Natural killer cell (primary cell): ENCODE measurements around the gene FAM161B. TPM values are rescaled to one million over a fixed set of nuclear protein-coding genes. Genes with fewer than 3 reads are reported as not detected.
"Not testable (repeated sequence)": the region's sequence is repeated elsewhere in the genome, so short reads cannot be mapped to it uniquely, and the experiment has no call there.

ENCODE experiments used
- ATAC-seq, 3 donors: fragments of 150-1000 bp in 2 of 3; fragments of 200-7000 bp in 1 of 3; cut with Tn5 transposase; 1 replicate in 1 of 3; 2 replicates in 2 of 3; pipeline ENCODE4 v1.10.0; 2021; ENCODE audit warnings: mild to moderate bottlenecking in 2 of 3, moderate library complexity in 2 of 3
- DNase-seq, 2 donors: peaks; one replicate each; pipeline versions ENCODE4 v3.0.0 to v3.0.0-alpha.2; 2013 to 2021; ENCODE audit warnings: mixed read lengths in 1 of 2
- H3K27ac ChIP-seq: one replicate; pipeline ENCODE4 v1.5.1; 2013; ENCODE audit warnings: mild to moderate bottlenecking, low read length
- H3K27me3 ChIP-seq: one replicate; pipeline ENCODE4 v1.6.1; 2013; ENCODE audit warnings: low read length; ENCODE audit not compliant: control insufficient read depth, insufficient read depth
- H3K36me3 ChIP-seq: one replicate; pipeline ENCODE4 v1.6.1; 2013; ENCODE audit warnings: low read length; ENCODE audit not compliant: control insufficient read depth, insufficient read depth
- H3K4me1 ChIP-seq: one replicate; pipeline ENCODE4 v1.6.1; 2013; ENCODE audit warnings: low read length; ENCODE audit not compliant: control insufficient read depth, insufficient read depth
- H3K4me3 ChIP-seq: one replicate; pipeline ENCODE4 v1.5.1; 2013; ENCODE audit warnings: low read length
- H3K9me3 ChIP-seq: one replicate; pipeline ENCODE4 v1.6.1; 2013; ENCODE audit warnings: low read length; ENCODE audit not compliant: control insufficient read depth, insufficient read depth
- H3K27ac Mint-ChIP-seq, 2 donors: one replicate each; pipeline ENCODE4 v1.8.0; 2022; ENCODE audit warnings: mild to moderate bottlenecking in 2 of 2, mixed read lengths in 2 of 2, moderate library complexity in 1 of 2
- H3K27me3 Mint-ChIP-seq, 2 donors: one replicate each; pipeline ENCODE4 v1.8.0; 2022; ENCODE audit warnings: low read depth in 2 of 2, mixed read lengths in 2 of 2
- H3K36me3 Mint-ChIP-seq: one replicate; pipeline ENCODE4 v1.8.0; 2022; ENCODE audit warnings: mixed read lengths
- H3K4me1 Mint-ChIP-seq, 2 donors: one replicate each; pipeline ENCODE4 v1.8.0; 2022; ENCODE audit warnings: mixed read lengths in 2 of 2
- H3K4me3 Mint-ChIP-seq: one replicate; pipeline ENCODE4 v1.8.0; 2022; ENCODE audit warnings: mild to moderate bottlenecking, moderate library complexity, mixed read lengths
- H3K9me3 Mint-ChIP-seq, 2 donors: one replicate each; pipeline ENCODE4 v1.8.0; 2022; ENCODE audit warnings: mixed read lengths in 2 of 2
- CTCF ChIP-seq: fragments of 200-600 bp; IDR thresholded peaks from one replicate; pipeline ENCODE4 v1.8.0; 2022; ENCODE audit warnings: antibody characterized with exemption
- WGBS: methylation state at CpG from one replicate; pipeline ENCODE4 v1.1.7; 2013; ENCODE audit warnings: missing lambda C conversion rate; ENCODE audit not compliant: insufficient coverage; 5-methylcytosine and 5-hydroxymethylcytosine counted together
- intact Hi-C: fragments of 100-400 bp; cut with micrococcal nuclease; formaldehyde crosslinking; loops from one replicate; pipeline ENCODE4 v1.14.2; 2022
- total RNA-seq, 4 donors: library from RNA; stranded (reverse); fragments of 120-200 nt in 1 of 4; gene quantifications; one replicate each; pipeline versions ENCODE4 v1.2.3 to v1.2.4, GENCODE V29; 2013 to 2022

The FAM161B gene
- total RNA-seq, 3 donors from 2014 or later (not counting 1 experiment from before 2014, with no cell fraction given), result 2.5 to 4.8 (median 3.1) TPM

- DNase-seq, result no peak
- intact Hi-C loops, result no loop called here
- Mint-ChIP-seq H3K36me3 (no peaks in the 10 kb centered on the region), H3K27ac (no peak overlapping the region), H3K4me3 (no peak overlapping the region), H3K4me1 (no peaks in the 10 kb centered on the region), H3K27me3 (no peaks in the 10 kb centered on the region), H3K9me3 (no peaks in the 10 kb centered on the region)
- Histone ChIP-seq H3K27ac (no peak overlapping the region), H3K27me3 (no peaks in the 10 kb centered on the region), H3K36me3 (peaks cover 3% of the 10 kb centered on the region), H3K4me3 (no peak overlapping the region), H3K4me1 (no peaks in the 10 kb centered on the region), H3K9me3 (no peaks in the 10 kb centered on the region)
- WGBS, result 80% methylated on average over 1 of the region's 1 CpG
- no peak for ATAC-seq
- no peak for TF ChIP-seq CTCF
These were observed 47.4 kb upstream of the FAM161B start for GRCh38 chr14:73997108-73997943.

DNA sequence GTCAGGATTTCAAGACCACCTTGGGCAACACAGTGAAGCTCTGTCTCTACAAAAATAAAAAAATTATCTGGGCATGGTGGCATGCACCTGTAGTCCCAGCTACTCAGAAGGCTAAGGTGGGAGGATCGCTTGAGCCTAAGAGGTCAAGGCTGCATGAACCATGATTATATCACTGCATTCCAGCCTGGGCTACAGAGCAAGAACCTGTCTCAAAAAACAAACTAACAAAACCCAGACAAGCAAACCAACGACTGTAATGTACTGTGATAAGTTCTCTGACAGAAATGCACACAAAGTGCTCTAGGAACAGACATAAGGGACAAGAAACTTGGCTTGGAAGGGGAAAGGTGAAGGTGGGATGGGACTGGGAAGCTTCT, 46.8 kb upstream of the FAM161B start:
- WGBS, result 60% methylated on average over 2 of the region's 2 CpGs
- H3K27ac ChIP-seq, result no peak overlapping the region
- Mint-ChIP-seq H3K36me3 (no peaks in the 10 kb centered on the region), H3K9me3 (no peaks in the 10 kb centered on the region), H3K4me3 (no peak overlapping the region), H3K4me1 (no peaks in the 10 kb centered on the region), H3K27ac (no peak overlapping the region), H3K27me3 (no peaks in the 10 kb centered on the region)
- H3K4me1 ChIP-seq, result no peaks in the 10 kb centered on the region
- H3K4me3 ChIP-seq, result no peak overlapping the region
- no peaks in the 10 kb centered on the region for H3K9me3 ChIP-seq
- intact Hi-C loops, result no loop called here
- DNase-seq, result no peak
- H3K27me3 ChIP-seq, result no peaks in the 10 kb centered on the region
- H3K36me3 ChIP-seq, result peaks cover 3% of the 10 kb centered on the region
- TF ChIP-seq CTCF, result no peak
- no peak for ATAC-seq

GRCh38 chr14:73995977-73996378, 46.1 kb upstream of the FAM161B start:
- no peak overlapping the region for H3K27ac ChIP-seq
- H3K4me3 Mint-ChIP-seq, result no peak overlapping the region
- TF ChIP-seq CTCF, result no peak
- intact Hi-C loops, result no loop called here
- no peaks in the 10 kb centered on the region for H3K4me1 ChIP-seq
- H3K9me3 ChIP-seq, result no peaks in the 10 kb centered on the region
- 97% methylated on average over 8 of the region's 8 CpGs for WGBS
- no peaks in the 10 kb centered on the region for H3K9me3 Mint-ChIP-seq
- H3K36me3 ChIP-seq, result peaks cover 3% of the 10 kb centered on the region
- H3K27me3 ChIP-seq, result no peaks in the 10 kb centered on the region
- H3K36me3 Mint-ChIP-seq, result no peaks in the 10 kb centered on the region
- no peak for ATAC-seq
- H3K4me1 Mint-ChIP-seq, result no peaks in the 10 kb centered on the region
- no peak for DNase-seq
- no peak overlapping the region for H3K27ac Mint-ChIP-seq
- H3K4me3 ChIP-seq, result no peak overlapping the region
- no peaks in the 10 kb centered on the region for H3K27me3 Mint-ChIP-seq

DNA sequence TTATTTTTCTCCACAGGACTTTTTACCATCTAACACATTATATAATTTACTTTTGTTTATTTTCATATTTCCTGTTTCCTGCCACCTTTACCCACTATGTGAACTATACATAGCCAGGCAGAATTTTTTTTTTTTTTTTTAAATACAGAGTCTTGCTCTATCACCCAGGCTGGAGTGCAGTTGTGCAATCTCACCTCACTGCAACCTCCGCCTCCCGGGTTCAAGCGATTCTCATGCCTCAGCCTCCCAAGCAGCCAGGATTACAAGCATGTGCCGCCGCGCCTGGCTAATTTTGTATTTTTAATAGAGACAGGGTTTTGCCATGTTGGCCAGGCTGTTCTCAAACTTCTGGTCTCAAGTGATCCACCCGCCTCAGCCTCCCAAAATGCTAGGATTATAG, 45.0 kb upstream of the FAM161B start:
- WGBS, result 98% methylated on average over 7 of the region's 7 CpGs
- intact Hi-C loops, H3K27ac Mint-ChIP-seq: not testable (repeated sequence)

More for the DNA sequence above, 45.0 kb upstream of the FAM161B start:
- H3K9me3 ChIP-seq, H3K4me3 ChIP-seq, H3K4me3 Mint-ChIP-seq, DNase-seq, H3K9me3 Mint-ChIP-seq, H3K4me1 ChIP-seq, H3K4me1 Mint-ChIP-seq, ATAC-seq, H3K27me3 ChIP-seq, H3K36me3 ChIP-seq, H3K27me3 Mint-ChIP-seq, H3K27ac ChIP-seq, H3K36me3 Mint-ChIP-seq: not testable (repeated sequence)
